Measurements from ENCODE around the gene FBXW4. TPM values are rescaled to one million over a fixed set of nuclear protein-coding genes. Genes with fewer than 3 reads are reported as not detected.

FBXW4 gene
- total and polyA plus RNA-seq, 9 of the 15 experiments (the other 6 are each of a cell fraction or from before 2014, with no cell fraction given) = 1.0 to 10.6 (median 5.4) TPM

- POLR2A ChIA-PET = no interaction called here
- H3K27me3 ChIP-seq (ENCODE audit: control insufficient read depth in 2 of 2, insufficient read depth in 2 of 2, low read length in 2 of 2) = no peaks in the 10 kb centered on the region
- BruUV-seq (replicated peaks) = no TSS peak
- no peaks in the 10 kb centered on the region for H4K20me1 ChIP-seq (replicated peaks; ENCODE audit: control insufficient read depth, insufficient read depth, low read length)
- no peak overlapping the region for H3K9ac ChIP-seq (ENCODE audit: insufficient read depth in 1 of 2, low read depth in 2 of 2, low read length in 2 of 2)
- WGBS (ENCODE audit: insufficient coverage, low coverage, missing lambda C conversion rate) = 38% methylated on average over 1 of the region's 1 CpG
- no peaks in the 10 kb centered on the region for H3K79me2 ChIP-seq (ENCODE audit: control insufficient read depth, insufficient read depth, low read length)
- no peaks in the 10 kb centered on the region for H3K9me1 ChIP-seq (ENCODE audit: control insufficient read depth, insufficient read depth, low read length)
- H3K4me1 ChIP-seq (replicated peaks in 1 of 2; ENCODE audit: control insufficient read depth in 2 of 2, insufficient read depth in 2 of 2, low read length in 2 of 2) = no peaks in the 10 kb centered on the region
- CTCF ChIA-PET (ENCODE audit: low intra/inter-chr PET ratio) = no interaction called here
- H2AFZ ChIP-seq (ENCODE audit: low read depth, low read length) = no peak overlapping the region
- FAIRE-seq (no peak), DNase-seq (ENCODE audit: extremely low read depth in 1 of 4, low spot score in 3 of 4) (no peak), ATAC-seq (no peak)
- intact Hi-C loops (cut with micrococcal nuclease) (no loop called here), in situ Hi-C loops (cut with MboI) (no loop called here)
- no peaks in the 10 kb centered on the region; the same call in 1 of the 2 replicates for H3K9me3 ChIP-seq (replicated peaks; ENCODE audit: control insufficient read depth, insufficient read depth, low read depth, low read length)
- H3K4me2 ChIP-seq (ENCODE audit: insufficient read depth, low read length) = no peak overlapping the region
- no peak overlapping the region for H3K27ac ChIP-seq (ENCODE audit: extremely low read depth, low read depth, low read length)
- no peak overlapping the region for H3K4me3 ChIP-seq
- H3K36me3 ChIP-seq (ENCODE audit: control insufficient read depth, insufficient read depth, low read length) = peaks cover 3% of the 10 kb centered on the region; the same call in 1 of the 3 replicates
- TF ChIP-seq ESRRB (CRISPR knock-in tag; IDR thresholded peaks at IDR 0.05; ENCODE audit: borderline replicate concordance) = no peak
- no peak for TF ChIP-seq HDAC1 (IDR thresholded peaks at IDR 0.05)
- TF ChIP-seq, protein P1, sequence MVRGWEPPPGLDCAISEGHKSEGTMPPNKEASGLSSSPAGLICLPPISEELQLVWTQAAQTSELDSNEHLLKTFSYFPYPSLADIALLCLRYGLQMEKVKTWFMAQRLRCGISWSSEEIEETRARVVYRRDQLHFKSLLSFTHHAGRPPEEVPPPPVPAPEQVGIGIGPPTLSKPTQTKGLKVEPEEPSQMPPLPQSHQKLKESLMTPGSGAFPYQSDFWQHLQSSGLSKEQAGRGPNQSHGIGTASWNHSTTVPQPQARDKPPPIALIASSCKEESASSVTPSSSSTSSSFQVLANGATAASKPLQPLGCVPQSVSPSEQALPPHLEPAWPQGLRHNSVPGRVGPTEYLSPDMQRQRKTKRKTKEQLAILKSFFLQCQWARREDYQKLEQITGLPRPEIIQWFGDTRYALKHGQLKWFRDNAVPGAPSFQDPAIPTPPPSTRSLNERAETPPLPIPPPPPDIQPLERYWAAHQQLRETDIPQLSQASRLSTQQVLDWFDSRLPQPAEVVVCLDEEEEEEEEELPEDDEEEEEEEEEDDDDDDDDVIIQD (CRISPR knock-in tag; IDR thresholded peaks at IDR 0.05) = no peak
- TF ChIP-seq, protein P2, sequence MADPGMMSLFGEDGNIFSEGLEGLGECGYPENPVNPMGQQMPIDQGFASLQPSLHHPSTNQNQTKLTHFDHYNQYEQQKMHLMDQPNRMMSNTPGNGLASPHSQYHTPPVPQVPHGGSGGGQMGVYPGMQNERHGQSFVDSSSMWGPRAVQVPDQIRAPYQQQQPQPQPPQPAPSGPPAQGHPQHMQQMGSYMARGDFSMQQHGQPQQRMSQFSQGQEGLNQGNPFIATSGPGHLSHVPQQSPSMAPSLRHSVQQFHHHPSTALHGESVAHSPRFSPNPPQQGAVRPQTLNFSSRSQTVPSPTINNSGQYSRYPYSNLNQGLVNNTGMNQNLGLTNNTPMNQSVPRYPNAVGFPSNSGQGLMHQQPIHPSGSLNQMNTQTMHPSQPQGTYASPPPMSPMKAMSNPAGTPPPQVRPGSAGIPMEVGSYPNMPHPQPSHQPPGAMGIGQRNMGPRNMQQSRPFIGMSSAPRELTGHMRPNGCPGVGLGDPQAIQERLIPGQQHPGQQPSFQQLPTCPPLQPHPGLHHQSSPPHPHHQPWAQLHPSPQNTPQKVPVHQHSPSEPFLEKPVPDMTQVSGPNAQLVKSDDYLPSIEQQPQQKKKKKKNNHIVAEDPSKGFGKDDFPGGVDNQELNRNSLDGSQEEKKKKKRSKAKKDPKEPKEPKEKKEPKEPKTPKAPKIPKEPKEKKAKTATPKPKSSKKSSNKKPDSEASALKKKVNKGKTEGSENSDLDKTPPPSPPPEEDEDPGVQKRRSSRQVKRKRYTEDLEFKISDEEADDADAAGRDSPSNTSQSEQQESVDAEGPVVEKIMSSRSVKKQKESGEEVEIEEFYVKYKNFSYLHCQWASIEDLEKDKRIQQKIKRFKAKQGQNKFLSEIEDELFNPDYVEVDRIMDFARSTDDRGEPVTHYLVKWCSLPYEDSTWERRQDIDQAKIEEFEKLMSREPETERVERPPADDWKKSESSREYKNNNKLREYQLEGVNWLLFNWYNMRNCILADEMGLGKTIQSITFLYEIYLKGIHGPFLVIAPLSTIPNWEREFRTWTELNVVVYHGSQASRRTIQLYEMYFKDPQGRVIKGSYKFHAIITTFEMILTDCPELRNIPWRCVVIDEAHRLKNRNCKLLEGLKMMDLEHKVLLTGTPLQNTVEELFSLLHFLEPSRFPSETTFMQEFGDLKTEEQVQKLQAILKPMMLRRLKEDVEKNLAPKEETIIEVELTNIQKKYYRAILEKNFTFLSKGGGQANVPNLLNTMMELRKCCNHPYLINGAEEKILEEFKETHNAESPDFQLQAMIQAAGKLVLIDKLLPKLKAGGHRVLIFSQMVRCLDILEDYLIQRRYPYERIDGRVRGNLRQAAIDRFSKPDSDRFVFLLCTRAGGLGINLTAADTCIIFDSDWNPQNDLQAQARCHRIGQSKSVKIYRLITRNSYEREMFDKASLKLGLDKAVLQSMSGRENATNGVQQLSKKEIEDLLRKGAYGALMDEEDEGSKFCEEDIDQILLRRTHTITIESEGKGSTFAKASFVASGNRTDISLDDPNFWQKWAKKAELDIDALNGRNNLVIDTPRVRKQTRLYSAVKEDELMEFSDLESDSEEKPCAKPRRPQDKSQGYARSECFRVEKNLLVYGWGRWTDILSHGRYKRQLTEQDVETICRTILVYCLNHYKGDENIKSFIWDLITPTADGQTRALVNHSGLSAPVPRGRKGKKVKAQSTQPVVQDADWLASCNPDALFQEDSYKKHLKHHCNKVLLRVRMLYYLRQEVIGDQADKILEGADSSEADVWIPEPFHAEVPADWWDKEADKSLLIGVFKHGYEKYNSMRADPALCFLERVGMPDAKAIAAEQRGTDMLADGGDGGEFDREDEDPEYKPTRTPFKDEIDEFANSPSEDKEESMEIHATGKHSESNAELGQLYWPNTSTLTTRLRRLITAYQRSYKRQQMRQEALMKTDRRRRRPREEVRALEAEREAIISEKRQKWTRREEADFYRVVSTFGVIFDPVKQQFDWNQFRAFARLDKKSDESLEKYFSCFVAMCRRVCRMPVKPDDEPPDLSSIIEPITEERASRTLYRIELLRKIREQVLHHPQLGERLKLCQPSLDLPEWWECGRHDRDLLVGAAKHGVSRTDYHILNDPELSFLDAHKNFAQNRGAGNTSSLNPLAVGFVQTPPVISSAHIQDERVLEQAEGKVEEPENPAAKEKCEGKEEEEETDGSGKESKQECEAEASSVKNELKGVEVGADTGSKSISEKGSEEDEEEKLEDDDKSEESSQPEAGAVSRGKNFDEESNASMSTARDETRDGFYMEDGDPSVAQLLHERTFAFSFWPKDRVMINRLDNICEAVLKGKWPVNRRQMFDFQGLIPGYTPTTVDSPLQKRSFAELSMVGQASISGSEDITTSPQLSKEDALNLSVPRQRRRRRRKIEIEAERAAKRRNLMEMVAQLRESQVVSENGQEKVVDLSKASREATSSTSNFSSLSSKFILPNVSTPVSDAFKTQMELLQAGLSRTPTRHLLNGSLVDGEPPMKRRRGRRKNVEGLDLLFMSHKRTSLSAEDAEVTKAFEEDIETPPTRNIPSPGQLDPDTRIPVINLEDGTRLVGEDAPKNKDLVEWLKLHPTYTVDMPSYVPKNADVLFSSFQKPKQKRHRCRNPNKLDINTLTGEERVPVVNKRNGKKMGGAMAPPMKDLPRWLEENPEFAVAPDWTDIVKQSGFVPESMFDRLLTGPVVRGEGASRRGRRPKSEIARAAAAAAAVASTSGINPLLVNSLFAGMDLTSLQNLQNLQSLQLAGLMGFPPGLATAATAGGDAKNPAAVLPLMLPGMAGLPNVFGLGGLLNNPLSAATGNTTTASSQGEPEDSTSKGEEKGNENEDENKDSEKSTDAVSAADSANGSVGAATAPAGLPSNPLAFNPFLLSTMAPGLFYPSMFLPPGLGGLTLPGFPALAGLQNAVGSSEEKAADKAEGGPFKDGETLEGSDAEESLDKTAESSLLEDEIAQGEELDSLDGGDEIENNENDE (IDR thresholded peaks at IDR 0.05; ENCODE audit: low read depth, low read length) = no peak
- no peak for TF ChIP-seq CC2D1A (IDR thresholded peaks at IDR 0.05)
- no peak for TF ChIP-seq ZNF12 (CRISPR knock-in tag; IDR thresholded peaks at IDR 0.05)
- no peak for TF ChIP-seq PPARD (CRISPR knock-in tag; IDR thresholded peaks at IDR 0.05)
- TF ChIP-seq, protein P3, sequence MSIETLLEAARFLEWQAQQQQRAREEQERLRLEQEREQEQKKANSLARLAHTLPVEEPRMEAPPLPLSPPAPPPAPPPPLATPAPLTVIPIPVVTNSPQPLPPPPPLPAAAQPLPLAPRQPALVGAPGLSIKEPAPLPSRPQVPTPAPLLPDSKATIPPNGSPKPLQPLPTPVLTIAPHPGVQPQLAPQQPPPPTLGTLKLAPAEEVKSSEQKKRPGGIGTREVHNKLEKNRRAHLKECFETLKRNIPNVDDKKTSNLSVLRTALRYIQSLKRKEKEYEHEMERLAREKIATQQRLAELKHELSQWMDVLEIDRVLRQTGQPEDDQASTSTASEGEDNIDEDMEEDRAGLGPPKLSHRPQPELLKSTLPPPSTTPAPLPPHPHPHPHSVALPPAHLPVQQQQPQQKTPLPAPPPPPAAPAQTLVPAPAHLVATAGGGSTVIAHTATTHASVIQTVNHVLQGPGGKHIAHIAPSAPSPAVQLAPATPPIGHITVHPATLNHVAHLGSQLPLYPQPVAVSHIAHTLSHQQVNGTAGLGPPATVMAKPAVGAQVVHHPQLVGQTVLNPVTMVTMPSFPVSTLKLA (conservative IDR thresholded peaks at IDR 0.05) = no peak
- no peak for TF ChIP-seq CBX5 (IDR thresholded peaks at IDR 0.05; ENCODE audit: borderline replicate concordance, low read depth)
Measured at GRCh38 chr10:101671453-101671852, 23.5 kb downstream of the FBXW4 start.

Data from K562 (cell line).